Lung (tissue), 12 donors: ENCODE data around the gene MYPN. TPM values are rescaled to one million over a fixed set of nuclear protein-coding genes. Genes with fewer than 3 reads are reported as not detected.

Experiments
- ATAC-seq: fragments of 200-7000 bp; cut with Tn5 transposase; one replicate; pipeline ENCODE4 v1.9.1; 2020; ENCODE audit warnings: moderate number of reproducible peaks; ENCODE audit not compliant: insufficient read depth, low FRiP score
- DNase-seq, 3 donors: peaks; one replicate each; pipeline ENCODE4 v3.0.0-alpha.2; 2013 to 2017
- H3K27ac ChIP-seq, 2 donors: one replicate each; pipeline ENCODE4 v1.5.1; 2013; ENCODE audit warnings: mild to moderate bottlenecking in 2 of 2, moderate library complexity in 2 of 2, control low read depth in 1 of 2, inconsistent platforms in 1 of 2, low read depth in 1 of 2, low read length in 1 of 2
- H3K27me3 ChIP-seq, 3 donors: one replicate each; pipeline ENCODE4 v1.5.1; 2013; ENCODE audit warnings: low read length in 2 of 3; ENCODE audit not compliant: control insufficient read depth in 3 of 3, insufficient read depth in 3 of 3
- H3K36me3 ChIP-seq, 4 donors: one replicate each; pipeline ENCODE4 v1.5.1; 2013; ENCODE audit warnings: low read length in 4 of 4, mild to moderate bottlenecking in 1 of 4, moderate library complexity in 1 of 4; ENCODE audit not compliant: control insufficient read depth in 4 of 4, insufficient read depth in 4 of 4
- H3K4me1 ChIP-seq, 5 donors: one replicate each; pipeline ENCODE4 v1.5.1; 2013; ENCODE audit warnings: low read length in 5 of 5, mild to moderate bottlenecking in 2 of 5, moderate library complexity in 1 of 5; ENCODE audit not compliant: control insufficient read depth in 5 of 5, insufficient read depth in 5 of 5
- H3K4me3 ChIP-seq: one replicate; pipeline ENCODE4 v1.5.1; 2013; ENCODE audit warnings: mild to moderate bottlenecking, control low read depth, moderate library complexity
- H3K9ac ChIP-seq, 2 donors: one replicate each; pipeline ENCODE4 v1.5.1; 2013; ENCODE audit warnings: low read length in 2 of 2, control low read depth in 1 of 2; ENCODE audit not compliant: insufficient read depth in 1 of 2
- H3K9me3 ChIP-seq, 4 donors: one replicate each; pipeline ENCODE4 v1.5.1; 2013; ENCODE audit warnings: low read length in 3 of 4, mild to moderate bottlenecking in 1 of 4, moderate library complexity in 1 of 4; ENCODE audit not compliant: control insufficient read depth in 4 of 4, insufficient read depth in 3 of 4
- WGBS, 2 donors: extraction: QIAGEN DNeasy Blood & Tissue Kit; methylation state at CpG; one replicate each; pipeline ENCODE4 v1.1.7; 2013; 5-methylcytosine and 5-hydroxymethylcytosine counted together
- polyA plus RNA-seq, 2 donors: library from polyadenylated mRNA; stranded (reverse); fragments of 200-250 nt; gene quantifications; one replicate each; pipeline ENCODE4 v1.2.1, GENCODE V29; 2013
- total RNA-seq, 2 donors: library from RNA; depleted of rRNA in 1 of 2; stranded (reverse); fragments of >200 nt in 1 of 2; gene quantifications; one replicate each; pipeline ENCODE4 v1.2.1, GENCODE V29; 2014 to 2021
- TF ChIP-seq, protein P1 (sequence below): IDR thresholded peaks from 2 replicates; pipeline ENCODE4 v1.5.1; 2012; ENCODE audit warnings: mild to moderate bottlenecking; ENCODE audit errors: control extremely low read depth, extremely low read depth
- donor health status: control.
- donor health status: control.
- donor health status: Bipolar disorder and iron deficiency.
- donor health status: healthy.
- donor health status: DM: yes; HTN: yes; CAD: no.

Gene MYPN
- total and polyA plus RNA-seq, 4 donors: 0.01 to 0.28 (median 0.04) TPM

DNA sequence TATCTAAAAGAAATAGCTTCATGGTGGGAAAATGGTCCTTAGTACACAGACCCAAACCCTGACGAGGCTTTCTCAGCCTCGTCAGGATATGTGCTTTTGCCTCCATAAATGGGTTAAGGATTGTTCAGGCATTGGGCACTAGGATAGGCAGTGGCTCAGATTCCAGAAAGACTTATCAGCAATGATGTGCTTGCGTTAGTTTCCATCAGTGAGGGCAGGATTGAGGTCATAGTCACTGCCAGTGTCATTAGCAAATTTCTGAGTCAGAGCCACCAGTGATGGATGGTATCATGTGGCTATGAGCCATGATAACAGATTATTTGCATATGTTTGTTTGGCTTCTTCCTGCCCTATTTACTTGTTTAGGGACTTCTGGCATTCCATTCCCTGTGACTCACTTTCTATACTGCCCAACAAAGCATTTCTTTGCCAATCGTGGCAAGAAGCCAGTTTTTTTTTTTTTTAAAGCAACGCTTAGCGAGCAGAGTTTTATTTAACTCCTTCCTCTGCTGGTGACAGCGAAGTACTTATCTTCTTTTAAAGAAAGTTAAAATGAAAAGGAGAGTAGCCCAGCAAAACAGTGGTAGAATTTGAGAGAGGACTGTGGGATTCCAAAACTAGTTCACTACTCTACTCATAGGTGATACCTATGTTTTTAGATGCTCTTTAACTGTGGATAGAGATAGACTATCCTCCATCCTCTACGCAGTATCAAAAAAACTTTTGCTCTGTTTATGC lies 44.4 kb downstream of the MYPN start:
- TF ChIP-seq, protein P1, sequence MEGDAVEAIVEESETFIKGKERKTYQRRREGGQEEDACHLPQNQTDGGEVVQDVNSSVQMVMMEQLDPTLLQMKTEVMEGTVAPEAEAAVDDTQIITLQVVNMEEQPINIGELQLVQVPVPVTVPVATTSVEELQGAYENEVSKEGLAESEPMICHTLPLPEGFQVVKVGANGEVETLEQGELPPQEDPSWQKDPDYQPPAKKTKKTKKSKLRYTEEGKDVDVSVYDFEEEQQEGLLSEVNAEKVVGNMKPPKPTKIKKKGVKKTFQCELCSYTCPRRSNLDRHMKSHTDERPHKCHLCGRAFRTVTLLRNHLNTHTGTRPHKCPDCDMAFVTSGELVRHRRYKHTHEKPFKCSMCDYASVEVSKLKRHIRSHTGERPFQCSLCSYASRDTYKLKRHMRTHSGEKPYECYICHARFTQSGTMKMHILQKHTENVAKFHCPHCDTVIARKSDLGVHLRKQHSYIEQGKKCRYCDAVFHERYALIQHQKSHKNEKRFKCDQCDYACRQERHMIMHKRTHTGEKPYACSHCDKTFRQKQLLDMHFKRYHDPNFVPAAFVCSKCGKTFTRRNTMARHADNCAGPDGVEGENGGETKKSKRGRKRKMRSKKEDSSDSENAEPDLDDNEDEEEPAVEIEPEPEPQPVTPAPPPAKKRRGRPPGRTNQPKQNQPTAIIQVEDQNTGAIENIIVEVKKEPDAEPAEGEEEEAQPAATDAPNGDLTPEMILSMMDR: no peak
- H3K9me3 ChIP-seq: no peaks in the 10 kb centered on the region
- H3K4me3 ChIP-seq: no peak overlapping the region
- peaks cover 0 to 13% (median 0%) of the 10 kb centered on the region in 4 donors for H3K36me3 ChIP-seq
- ATAC-seq (peak; percentile 65), DNase-seq (peak; percentile 89 to 99 (median 98))
- no peak overlapping the region for H3K9ac ChIP-seq
- H3K4me1 ChIP-seq: peaks cover 0 to 37% (median 15%) of the 10 kb centered on the region in 5 donors
- H3K27me3 ChIP-seq: no peaks in the 10 kb centered on the region
- peak overlapping the region in 1 of 2 donors; percentile 89 for H3K27ac ChIP-seq
- 19 to 36% methylated on average over 8 of the region's 8 CpGs for WGBS, 2 donors

DNA sequence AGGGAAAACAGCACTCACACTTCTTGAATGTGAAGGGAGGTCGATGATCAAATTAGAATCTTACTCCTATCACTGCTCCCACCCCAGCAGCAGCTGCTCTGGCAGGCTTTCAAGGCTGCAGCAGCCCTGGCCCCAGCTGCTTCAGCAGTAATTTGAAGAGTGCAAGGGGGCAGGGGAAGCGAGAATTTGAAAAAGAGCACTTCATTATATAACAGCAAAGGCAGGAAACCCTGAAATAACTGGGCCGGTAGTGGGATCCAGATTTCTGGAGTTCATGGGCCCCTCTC lies 44.9 kb downstream of the MYPN start:
- TF ChIP-seq, protein P1: no peak
- Histone ChIP-seq H3K9ac (no peak overlapping the region), H3K27me3 (no peaks in the 10 kb centered on the region), H3K9me3 (no peaks in the 10 kb centered on the region), H3K36me3 (peaks cover 0 to 13% (median 0%) of the 10 kb centered on the region in 4 donors), H3K4me1 (peaks cover 0 to 37% (median 15%) of the 10 kb centered on the region in 5 donors), H3K4me3 (no peak overlapping the region), H3K27ac (peak overlapping the region in 1 of 2 donors; percentile 89)
- ATAC-seq (no peak), DNase-seq (peak; percentile 88 to 93 (median 92))
- 8 to 16% methylated on average over 3 of the region's 3 CpGs for WGBS, 2 donors

DNA sequence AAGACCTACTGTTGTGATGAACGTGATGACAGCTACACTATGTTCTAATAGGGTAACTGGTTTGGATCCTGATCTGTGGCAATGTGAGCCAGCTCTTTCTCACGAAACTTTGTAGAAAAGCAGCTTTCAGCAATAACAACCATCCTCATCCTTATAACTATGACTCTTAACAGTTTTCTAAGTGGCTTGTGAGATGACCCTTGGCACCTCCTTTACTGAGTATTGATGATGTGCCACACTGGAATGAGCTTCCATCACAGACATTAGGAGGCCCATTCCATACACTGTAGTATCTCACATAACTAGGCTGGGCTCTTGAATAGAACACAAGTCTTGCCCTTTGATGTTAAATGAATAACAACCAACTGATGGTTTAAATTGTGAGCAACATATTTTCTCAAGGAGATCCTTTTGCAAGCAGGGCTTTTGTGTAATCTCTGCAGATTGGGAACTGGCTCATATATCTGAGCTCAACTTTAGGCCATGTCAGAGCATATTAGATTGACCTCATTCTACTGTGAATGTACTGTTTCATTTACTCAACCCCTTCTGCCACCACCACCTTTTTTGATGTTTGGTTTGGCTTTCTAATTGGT lies 46.4 kb downstream of the MYPN start:
- peaks cover 0 to 37% (median 17%) of the 10 kb centered on the region in 5 donors for H3K4me1 ChIP-seq
- H3K9ac ChIP-seq: no peak overlapping the region
- ATAC-seq (no peak), DNase-seq (peak in 2 of 3 donors; percentile 49 to 55)
- WGBS, 2 donors: 43 to 44% methylated on average over 2 of the region's 2 CpGs
- no peaks in the 10 kb centered on the region for H3K27me3 ChIP-seq
- H3K9me3 ChIP-seq: no peaks in the 10 kb centered on the region
- TF ChIP-seq, protein P1: no peak
- H3K27ac ChIP-seq: peak overlapping the region in 1 of 2 donors; percentile 89
- H3K4me3 ChIP-seq: no peak overlapping the region
- peaks cover 0 to 7% (median 0%) of the 10 kb centered on the region in 4 donors for H3K36me3 ChIP-seq
